GM06990 (cell line): Measurements from ENCODE around the gene EDA.
A peak's percentile ranks its signal among the peaks of the same experiment; 100 is the strongest.

Experiments used
- DNase-seq: peaks from one replicate; pipeline ENCODE4 v3.0.0-alpha.2; 2011; ENCODE audit not compliant: insufficient read length; ENCODE audit errors: extremely low read depth
- H3K27me3 ChIP-seq: replicated peaks from 2 replicates; pipeline ENCODE4 v1.6.0; 2011; ENCODE audit warnings: low read length; ENCODE audit not compliant: control insufficient read depth, insufficient read depth
- H3K36me3 ChIP-seq: 2 replicates; pipeline ENCODE4 v1.5.1; 2011; ENCODE audit warnings: low read length; ENCODE audit not compliant: control insufficient read depth, insufficient read depth
- H3K4me3 ChIP-seq: replicated peaks from 2 replicates; pipeline ENCODE4 v1.5.1; 2011; ENCODE audit warnings: low read depth, mild to moderate bottlenecking, control low read depth, low read length
- CTCF ChIP-seq: IDR thresholded peaks from 2 replicates; pipeline ENCODE4 v1.5.1; 2011; ENCODE audit warnings: low read length, control low read depth, mild to moderate bottlenecking, inconsistent platforms; ENCODE audit not compliant: insufficient read depth, poor library complexity, severe bottlenecking

The EDA gene

GRCh38 chrX:69607616-69608015 is 8.3 kb upstream of the EDA start:
- no peak for DNase-seq
- H3K27me3 ChIP-seq, result no peaks in the 10 kb centered on the region
- H3K36me3 ChIP-seq, result no peaks in the 10 kb centered on the region
- TF ChIP-seq CTCF, result no peak
- no peak overlapping the region for H3K4me3 ChIP-seq

GRCh38 chrX:69613946-69614345 is 2.0 kb upstream of the EDA start:
- no peak for DNase-seq
- no peaks in the 10 kb centered on the region; the same call in 1 of the 2 replicates for H3K27me3 ChIP-seq
- no peaks in the 10 kb centered on the region for H3K36me3 ChIP-seq
- no peak for TF ChIP-seq CTCF
- H3K4me3 ChIP-seq, result no peak overlapping the region

GRCh38 chrX:69614886-69615285 is 1.0 kb upstream of the EDA start:
- Histone ChIP-seq H3K27me3 (no peaks in the 10 kb centered on the region; the same call in 1 of the 2 replicates), H3K36me3 (no peaks in the 10 kb centered on the region), H3K4me3 (no peak overlapping the region)
- TF ChIP-seq CTCF, result no peak
- DNase-seq, result no peak

- H3K4me3 ChIP-seq, result no peak overlapping the region
- H3K36me3 ChIP-seq, result no peaks in the 10 kb centered on the region
- TF ChIP-seq CTCF, result no peak
- DNase-seq, result no peak
- H3K27me3 ChIP-seq, result no peaks in the 10 kb centered on the region; the same call in 1 of the 2 replicates
Measured at GRCh38 chrX:69615342-69615741, 571 bp upstream of the EDA start.

GRCh38 chrX:69616457-69617203 is 717 bp downstream of the EDA start:
- H3K36me3 ChIP-seq, result no peaks in the 10 kb centered on the region
- peak; percentile 1 for DNase-seq

More at GRCh38 chrX:69616457-69617203, 717 bp downstream of the EDA start:
- Histone ChIP-seq H3K4me3 (peak overlapping the region; percentile 27; the same call in 1 of the 2 replicates), H3K27me3 (no peaks in the 10 kb centered on the region; the same call in 1 of the 2 replicates)
- TF ChIP-seq CTCF, result no peak
